Thyroid gland (tissue), 4 donors: ENCODE measurements around the gene PLK5. TPM values are rescaled to one million over a fixed set of nuclear protein-coding genes. Genes with fewer than 3 reads are reported as not detected.

Experiments
- DNase-seq, 2 donors: peaks; one replicate each; pipeline ENCODE4 v3.0.0-alpha.2; 2019
- H3K27ac ChIP-seq, 3 donors: fragments of 200-600 bp; sonication (generic); 1 replicate in 2 of 3; 2 replicates in 1 of 3; pipeline ENCODE4 v1.5.1; 2016 to 2019; ENCODE audit warnings: mild to moderate bottlenecking in 1 of 3, moderate library complexity in 1 of 3
- H3K27me3 ChIP-seq: fragments of 200-600 bp; sonication (generic); one replicate; pipeline ENCODE4 v1.5.1; 2019
- H3K36me3 ChIP-seq, 2 donors: fragments of 200-600 bp; sonication (generic); one replicate each; pipeline ENCODE4 v1.5.1; 2016 to 2019
- H3K4me1 ChIP-seq, 2 donors: fragments of 200-600 bp; sonication (generic); one replicate each; pipeline ENCODE4 v1.5.1; 2017 to 2019
- H3K4me3 ChIP-seq, 3 donors: fragments of 200-600 bp; sonication (generic); replicated peaks in 1 of 3; 1 replicate in 2 of 3; 2 replicates in 1 of 3; pipeline ENCODE4 v1.5.1; 2016; ENCODE audit warnings: mild to moderate bottlenecking in 1 of 3
- H3K9me3 ChIP-seq: fragments of 200-600 bp; sonication (generic); one replicate; pipeline ENCODE4 v1.5.1; 2017
- CTCF ChIP-seq, 6 experiments: fragments of 200-600 bp in 3 of 6; fragments of 450-650 bp in 3 of 6; sonication (generic) in 3 of 6; IDR thresholded peaks; one replicate each; pipeline ENCODE4 v1.5.1; 2016 to 2019; ENCODE audit warnings: antibody characterized with exemption in 6 of 6, mild to moderate bottlenecking in 2 of 6, inconsistent platforms in 1 of 6, moderate library complexity in 1 of 6
- POLR2A ChIP-seq, 2 donors: fragments of 450-650 bp; IDR thresholded peaks; one replicate each; pipeline ENCODE4 v1.6.1; 2017; ENCODE audit warnings: antibody characterized with exemption in 2 of 2, mild to moderate bottlenecking in 2 of 2, moderate library complexity in 1 of 2
- WGBS, 2 donors: methylation state at CpG; one replicate each; pipeline ENCODE4 v1.1.5; 2017; 5-methylcytosine and 5-hydroxymethylcytosine counted together
- intact Hi-C: fragments of 100-400 bp; cut with DNase I; formaldehyde crosslinking; loops from one replicate; pipeline ENCODE4 v1.15.1; 2023
- total RNA-seq, 4 donors: library from RNA; depleted of rRNA; stranded (reverse); fragments of >200 nt; gene quantifications; one replicate each; pipeline ENCODE4 v1.2.3, GENCODE V29; 2016

The PLK5 gene
- total RNA-seq, 4 donors from 2014 or later = not detected

GRCh38 chr19:1490311-1491113, 33.4 kb upstream of the PLK5 start, which contains the start of gene PCSK4:
Gene PCSK4, minus strand, starts transcription at chr19:1490350. Its CDS starts 4 bp downstream, at chr19:1490346.
- peak; percentile 98 to 99 for DNase-seq
- no peaks in the 10 kb centered on the region for H3K27me3 ChIP-seq

DNA sequence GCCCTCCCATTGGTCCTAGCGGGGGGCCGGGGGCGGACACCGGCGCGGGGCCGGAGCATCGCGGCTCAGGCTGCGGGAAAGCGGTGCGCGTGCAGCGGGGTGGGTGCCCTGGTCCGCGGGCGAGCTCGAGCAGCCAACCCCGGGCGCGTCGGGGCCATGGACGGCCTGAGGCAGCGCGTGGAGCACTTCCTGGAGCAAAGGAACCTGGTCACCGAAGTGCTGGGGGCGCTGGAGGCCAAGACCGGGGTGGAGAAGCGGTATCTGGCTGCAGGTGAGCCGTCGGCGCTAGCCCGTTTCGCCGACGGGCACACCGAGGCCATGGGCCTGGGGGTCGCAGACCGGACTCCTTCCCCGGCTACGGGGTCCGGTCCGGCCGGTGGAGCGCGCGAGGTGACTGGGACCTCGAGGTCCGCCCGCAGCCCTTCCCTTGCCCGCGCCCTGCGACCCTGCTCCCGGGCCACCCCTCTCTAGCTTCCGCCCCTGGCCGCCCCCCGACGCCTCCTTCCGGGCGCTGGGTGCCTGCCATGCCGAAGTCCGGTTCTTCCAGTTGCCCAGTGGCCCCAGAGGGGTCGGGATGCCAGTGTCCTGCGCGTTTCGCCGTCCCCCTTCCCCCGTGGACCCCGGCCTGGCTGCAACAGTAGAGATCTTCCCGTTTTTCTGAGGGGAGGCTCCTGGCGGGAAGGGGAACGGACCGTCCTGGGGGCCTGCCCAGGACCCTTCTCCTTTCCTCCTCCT, 32.6 kb upstream of the PLK5 start, which contains the start of gene REEP6:
Gene REEP6 (plus strand): TSS at position 68 of the 735 bp plus-strand sequence. CDS start 89 bp downstream, at position 157.
- TF ChIP-seq CTCF (IDR thresholded peaks at IDR 0.05) (no peak), POLR2A (IDR thresholded peaks at IDR 0.05) (peak in 1 of 2 donors; percentile 38)

More at GRCh38 chr19:1490311-1491113, 33.4 kb upstream of the PLK5 start, which contains the start of gene PCSK4:
- H3K27ac ChIP-seq = peak within 1 kb of the TSS in 2 of 3 donors; percentile 2 to 26
- intact Hi-C loops = no loop called here
- no peaks in the 10 kb centered on the region for H3K9me3 ChIP-seq
- H3K4me1 ChIP-seq = peaks cover 12 to 14% of the 10 kb centered on the region in 2 donors
- WGBS, 2 donors = 1% methylated on average over 44 to 52 of the region's 74 CpGs
- H3K36me3 ChIP-seq = no peaks in the 10 kb centered on the region
- H3K4me3 ChIP-seq = peak within 1 kb of the TSS in 2 of 3 donors; percentile 42 to 47
- TF ChIP-seq POLR2A (IDR thresholded peaks at IDR 0.05) = peak in 1 of 2 donors; percentile 39
- no peak for TF ChIP-seq CTCF (IDR thresholded peaks at IDR 0.05)

GRCh38 chr19:1491849-1492170, 32.1 kb upstream of the PLK5 start:
- H3K4me3 ChIP-seq = peak overlapping the region in 1 of 3 donors; percentile 45
- H3K27ac ChIP-seq = no peak overlapping the region
- no peaks in the 10 kb centered on the region for H3K36me3 ChIP-seq
- intact Hi-C loops = no loop called here
- WGBS, 2 donors = 59 to 68% methylated on average over 12 of the region's 12 CpGs
- no peak for DNase-seq
- no peaks in the 10 kb centered on the region for H3K27me3 ChIP-seq
- H3K9me3 ChIP-seq = no peaks in the 10 kb centered on the region
- TF ChIP-seq CTCF (IDR thresholded peaks at IDR 0.05) (no peak), POLR2A (IDR thresholded peaks at IDR 0.05) (no peak)
- H3K4me1 ChIP-seq = peaks cover 12 to 14% of the 10 kb centered on the region in 2 donors

More for the DNA sequence above, 32.6 kb upstream of the PLK5 start, which contains the start of gene REEP6:
- no peaks in the 10 kb centered on the region for H3K36me3 ChIP-seq
- intact Hi-C loops = no loop called here
- peak within 1 kb of the TSS in 2 of 3 donors; percentile 2 to 26 for H3K27ac ChIP-seq
- H3K4me3 ChIP-seq = peak within 1 kb of the TSS in 2 of 3 donors; percentile 42 to 47
- WGBS, 2 donors = 3 to 6% methylated on average over 11 of the region's 73 CpGs
- no peaks in the 10 kb centered on the region for H3K27me3 ChIP-seq
- peaks cover 12 to 14% of the 10 kb centered on the region in 2 donors for H3K4me1 ChIP-seq
- no peaks in the 10 kb centered on the region for H3K9me3 ChIP-seq
- no peak for DNase-seq

DNA sequence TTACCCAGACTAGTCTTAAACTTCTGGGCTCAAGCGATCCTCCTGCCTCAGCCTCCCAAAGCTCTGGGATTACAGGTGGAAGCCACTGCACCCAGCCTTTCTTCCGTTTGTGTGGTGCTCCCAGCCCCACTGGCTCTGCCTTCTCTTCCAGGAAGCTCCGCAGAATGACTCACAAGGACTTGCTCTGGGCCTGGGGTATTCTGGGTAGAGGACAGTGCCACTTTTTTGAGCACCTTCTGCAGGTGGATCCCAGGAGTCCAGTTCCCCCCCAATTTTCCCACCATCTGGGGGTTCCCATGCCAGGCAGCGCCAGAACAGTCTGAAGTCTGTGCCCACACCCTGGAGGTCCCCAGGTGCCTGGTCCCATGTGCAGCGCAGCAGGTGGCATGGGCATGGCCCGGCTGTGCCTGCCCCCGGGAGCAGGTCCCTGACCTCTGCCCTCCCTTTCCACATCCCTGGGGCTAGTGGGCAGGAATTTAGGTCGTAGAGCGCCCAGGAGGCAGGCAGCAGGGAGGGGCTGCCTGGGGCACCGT, 31.3 kb upstream of the PLK5 start:
- intact Hi-C loops = no loop called here
- no peak overlapping the region for H3K4me3 ChIP-seq
- H3K36me3 ChIP-seq = no peaks in the 10 kb centered on the region
- 91 to 94% methylated on average over 6 to 7 of the region's 10 CpGs for WGBS, 2 donors
- peaks cover 12 to 14% of the 10 kb centered on the region in 2 donors for H3K4me1 ChIP-seq
- no peaks in the 10 kb centered on the region for H3K27me3 ChIP-seq
- no peak for TF ChIP-seq POLR2A (IDR thresholded peaks at IDR 0.05)
- no peak overlapping the region for H3K27ac ChIP-seq
- no peaks in the 10 kb centered on the region for H3K9me3 ChIP-seq
- DNase-seq = no peak

DNA sequence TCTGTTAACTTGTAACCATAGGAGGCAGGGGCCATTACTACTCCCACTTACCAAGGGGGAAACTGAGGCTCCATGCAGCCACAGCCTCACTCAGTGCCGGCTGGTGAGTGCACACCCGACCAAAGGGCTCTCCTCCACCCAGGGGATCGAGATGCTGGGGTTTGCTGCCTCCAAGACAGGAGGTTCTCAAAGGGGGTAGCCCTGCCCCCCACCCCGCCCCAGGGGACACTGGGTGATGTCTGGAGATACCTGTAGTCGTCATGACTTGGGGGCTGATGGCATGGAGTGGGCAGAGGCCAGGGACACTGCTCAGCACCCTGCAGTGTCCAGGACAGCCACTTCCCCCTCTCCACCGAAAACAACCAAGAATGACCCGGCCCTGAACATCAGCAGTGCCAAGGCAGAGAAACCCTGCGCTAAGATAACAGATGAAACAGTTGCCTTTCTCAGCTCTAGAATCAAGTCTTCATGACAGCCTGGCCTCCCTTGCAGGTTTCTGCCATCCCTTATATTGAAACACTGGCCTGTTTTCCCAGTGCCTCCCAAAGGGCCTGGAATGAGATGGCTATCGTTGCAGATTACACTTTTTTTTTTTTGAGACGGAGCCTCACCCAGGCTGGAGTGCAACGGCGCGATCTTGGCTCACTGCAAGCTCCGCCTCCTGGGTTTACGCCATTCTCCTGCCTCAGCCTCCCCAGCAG, 29.6 kb upstream of the PLK5 start:
- H3K4me3 ChIP-seq = no peak overlapping the region
- no peaks in the 10 kb centered on the region for H3K9me3 ChIP-seq
- H3K4me1 ChIP-seq = peaks cover 12 to 14% of the 10 kb centered on the region in 2 donors
- WGBS, 2 donors = 62 to 66% methylated on average over 11 to 15 of the region's 15 CpGs
- H3K27ac ChIP-seq = no peak overlapping the region
- TF ChIP-seq POLR2A (IDR thresholded peaks at IDR 0.05) (no peak), CTCF (IDR thresholded peaks at IDR 0.05) (no peak)
- no peaks in the 10 kb centered on the region for H3K36me3 ChIP-seq
- H3K27me3 ChIP-seq = no peaks in the 10 kb centered on the region
- intact Hi-C loops = no loop called here
- DNase-seq = no peak
